ENCODE measurements around the gene REEP3. TPM values are rescaled to one million over a fixed set of nuclear protein-coding genes. Genes with fewer than 3 reads are reported as not detected.

REEP3 gene
- total RNA-seq, 3 donors from 2014 or later (not counting 1 experiment from before 2014, with no cell fraction given) = 4.6 to 10.2 (median 8.3) TPM

DNA sequence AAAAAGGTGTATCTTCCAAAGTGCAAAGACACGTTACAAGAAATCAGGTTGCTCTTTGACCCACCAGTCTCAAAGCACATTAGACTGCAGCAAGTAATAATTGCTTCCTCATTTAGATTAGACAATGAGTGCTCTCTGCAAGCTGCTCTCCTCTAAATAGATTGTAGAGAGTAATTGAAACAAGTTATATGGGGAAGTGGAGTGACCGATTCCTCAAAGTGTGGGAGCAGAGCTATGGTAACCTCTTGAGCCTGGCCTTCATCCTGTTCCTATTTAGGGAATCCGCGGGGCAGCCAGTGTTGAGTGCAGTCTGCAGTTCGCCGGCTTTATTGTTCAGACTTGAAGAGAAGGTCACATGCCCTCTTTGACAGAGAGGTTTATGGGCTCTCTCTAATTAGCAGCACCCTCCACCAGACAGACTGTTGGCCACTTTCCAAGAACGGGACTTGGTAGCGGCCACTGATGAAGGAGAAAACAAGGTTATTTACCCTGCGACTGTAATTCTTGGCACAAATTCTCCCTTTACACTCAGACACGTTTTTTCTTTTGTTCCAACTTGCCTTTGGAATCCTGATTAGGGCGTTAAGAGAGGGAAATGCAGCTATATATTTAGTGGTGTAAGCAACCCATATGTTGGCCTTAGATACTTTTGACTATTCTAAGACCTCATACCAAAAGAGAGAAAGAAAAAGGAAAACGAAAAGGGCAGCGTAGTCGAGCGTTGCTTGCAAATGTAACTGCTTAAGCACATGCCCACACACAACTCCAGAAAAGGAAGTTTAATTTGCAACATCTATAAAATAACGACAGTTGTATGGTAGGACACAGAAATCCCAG is 107.5 kb downstream of the REEP3 start:
- H3K27ac ChIP-seq (ENCODE audit: low read length) = peak overlapping the region; percentile 22
- H3K27ac Mint-ChIP-seq = peak overlapping the region; percentile 14 to 53
- peaks cover 21% of the 10 kb centered on the region for H3K4me1 ChIP-seq (ENCODE audit: control insufficient read depth, insufficient read depth, low read length)
- WGBS (ENCODE audit: insufficient coverage) = 15% methylated on average over 11 of the region's 16 CpGs
- DNase-seq (peak in 1 of 2 donors; percentile 44), ATAC-seq (peak; percentile 13 to 52 (median 23))
- intact Hi-C loops (cut with micrococcal nuclease) = loop anchor here (1.0 kb wide), 2 partner anchors 411 to 462 kb away; no protein-coding TSS in a partner anchor
- peak overlapping the region; percentile 77 for H3K4me3 ChIP-seq (ENCODE audit: low read length)
- no peaks in the 10 kb centered on the region for H3K36me3 Mint-ChIP-seq
- no peaks in the 10 kb centered on the region for H3K27me3 ChIP-seq (ENCODE audit: control insufficient read depth, insufficient read depth, low read length)
- H3K4me3 Mint-ChIP-seq = peak overlapping the region; percentile 99
- H3K9me3 Mint-ChIP-seq = no peaks in the 10 kb centered on the region
- TF ChIP-seq, protein P1, sequence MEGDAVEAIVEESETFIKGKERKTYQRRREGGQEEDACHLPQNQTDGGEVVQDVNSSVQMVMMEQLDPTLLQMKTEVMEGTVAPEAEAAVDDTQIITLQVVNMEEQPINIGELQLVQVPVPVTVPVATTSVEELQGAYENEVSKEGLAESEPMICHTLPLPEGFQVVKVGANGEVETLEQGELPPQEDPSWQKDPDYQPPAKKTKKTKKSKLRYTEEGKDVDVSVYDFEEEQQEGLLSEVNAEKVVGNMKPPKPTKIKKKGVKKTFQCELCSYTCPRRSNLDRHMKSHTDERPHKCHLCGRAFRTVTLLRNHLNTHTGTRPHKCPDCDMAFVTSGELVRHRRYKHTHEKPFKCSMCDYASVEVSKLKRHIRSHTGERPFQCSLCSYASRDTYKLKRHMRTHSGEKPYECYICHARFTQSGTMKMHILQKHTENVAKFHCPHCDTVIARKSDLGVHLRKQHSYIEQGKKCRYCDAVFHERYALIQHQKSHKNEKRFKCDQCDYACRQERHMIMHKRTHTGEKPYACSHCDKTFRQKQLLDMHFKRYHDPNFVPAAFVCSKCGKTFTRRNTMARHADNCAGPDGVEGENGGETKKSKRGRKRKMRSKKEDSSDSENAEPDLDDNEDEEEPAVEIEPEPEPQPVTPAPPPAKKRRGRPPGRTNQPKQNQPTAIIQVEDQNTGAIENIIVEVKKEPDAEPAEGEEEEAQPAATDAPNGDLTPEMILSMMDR (IDR thresholded peaks at IDR 0.05) = no peak
- H3K36me3 ChIP-seq (ENCODE audit: control insufficient read depth, insufficient read depth, low read length) = no peaks in the 10 kb centered on the region
- peaks cover 2 to 8% of the 10 kb centered on the region in 2 donors for H3K27me3 Mint-ChIP-seq (ENCODE audit: low read depth in 2 of 2)
- H3K4me1 Mint-ChIP-seq = peaks cover 22 to 27% of the 10 kb centered on the region in 2 donors
- no peaks in the 10 kb centered on the region for H3K9me3 ChIP-seq (ENCODE audit: control insufficient read depth, insufficient read depth, low read length)

DNA sequence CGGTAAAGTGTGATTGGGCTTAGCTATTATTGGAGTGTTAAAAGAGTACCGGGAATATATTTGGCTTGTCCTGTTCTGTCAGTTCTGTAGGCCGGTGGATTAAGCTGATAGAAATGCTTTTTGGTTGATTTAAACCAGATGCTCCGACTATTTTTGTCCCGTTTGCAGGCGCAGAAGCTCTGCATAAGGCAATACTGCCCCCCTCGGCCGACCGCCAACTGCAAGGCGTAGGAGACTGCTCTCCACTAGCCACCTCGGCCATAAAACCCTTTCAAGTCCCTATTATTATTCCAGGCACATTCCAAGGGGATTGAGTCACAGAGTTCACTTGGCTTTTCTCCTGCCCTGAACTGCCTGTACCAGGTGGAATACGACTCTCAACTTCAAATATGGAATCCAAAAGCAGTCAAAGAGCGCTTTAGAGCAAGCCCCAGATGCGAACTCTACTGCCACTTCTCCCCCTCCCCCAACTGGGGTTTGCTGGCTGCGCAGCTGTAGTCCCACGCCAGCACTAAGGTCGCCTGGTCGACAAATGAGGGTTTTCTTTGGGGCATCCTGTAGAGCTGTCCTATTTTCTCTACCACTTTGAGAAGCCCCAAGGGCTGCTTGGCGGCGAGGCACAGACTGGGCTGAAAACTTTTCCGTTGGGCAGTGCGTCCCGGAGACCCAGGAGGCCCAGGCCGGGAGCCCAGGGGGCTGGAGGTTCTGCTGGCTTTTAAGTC is 108.3 kb downstream of the REEP3 start:
- intact Hi-C loops (cut with micrococcal nuclease) = loop anchor here (1.0 kb wide), 2 partner anchors 412 to 463 kb away; no protein-coding TSS in a partner anchor
- no peaks in the 10 kb centered on the region for H3K36me3 Mint-ChIP-seq
- peak; percentile 76 to 85 (median 83) for ATAC-seq
- under 1% methylated on average over 24 of the region's 24 CpGs for WGBS (ENCODE audit: insufficient coverage)
- H3K27me3 ChIP-seq (ENCODE audit: control insufficient read depth, insufficient read depth, low read length) = no peaks in the 10 kb centered on the region
- H3K4me3 ChIP-seq (ENCODE audit: low read length) = peak overlapping the region; percentile 77
- H3K9me3 ChIP-seq (ENCODE audit: control insufficient read depth, insufficient read depth, low read length) = no peaks in the 10 kb centered on the region
- peaks cover 21% of the 10 kb centered on the region for H3K4me1 ChIP-seq (ENCODE audit: control insufficient read depth, insufficient read depth, low read length)
- H3K27me3 Mint-ChIP-seq (ENCODE audit: low read depth in 2 of 2) = peaks cover 5 to 8% of the 10 kb centered on the region in 2 donors
- H3K27ac ChIP-seq (ENCODE audit: low read length) = peak overlapping the region; percentile 42
- peaks cover 22 to 27% of the 10 kb centered on the region in 2 donors for H3K4me1 Mint-ChIP-seq
- peak overlapping the region; percentile 14 to 53 for H3K27ac Mint-ChIP-seq
- DNase-seq = peak; percentile 60 to 86
- no peaks in the 10 kb centered on the region for H3K36me3 ChIP-seq (ENCODE audit: control insufficient read depth, insufficient read depth, low read length)
- H3K9me3 Mint-ChIP-seq = no peaks in the 10 kb centered on the region
- peak overlapping the region; percentile 99 for H3K4me3 Mint-ChIP-seq
- TF ChIP-seq, protein P1 (IDR thresholded peaks at IDR 0.05) = peak; percentile 70

DNA sequence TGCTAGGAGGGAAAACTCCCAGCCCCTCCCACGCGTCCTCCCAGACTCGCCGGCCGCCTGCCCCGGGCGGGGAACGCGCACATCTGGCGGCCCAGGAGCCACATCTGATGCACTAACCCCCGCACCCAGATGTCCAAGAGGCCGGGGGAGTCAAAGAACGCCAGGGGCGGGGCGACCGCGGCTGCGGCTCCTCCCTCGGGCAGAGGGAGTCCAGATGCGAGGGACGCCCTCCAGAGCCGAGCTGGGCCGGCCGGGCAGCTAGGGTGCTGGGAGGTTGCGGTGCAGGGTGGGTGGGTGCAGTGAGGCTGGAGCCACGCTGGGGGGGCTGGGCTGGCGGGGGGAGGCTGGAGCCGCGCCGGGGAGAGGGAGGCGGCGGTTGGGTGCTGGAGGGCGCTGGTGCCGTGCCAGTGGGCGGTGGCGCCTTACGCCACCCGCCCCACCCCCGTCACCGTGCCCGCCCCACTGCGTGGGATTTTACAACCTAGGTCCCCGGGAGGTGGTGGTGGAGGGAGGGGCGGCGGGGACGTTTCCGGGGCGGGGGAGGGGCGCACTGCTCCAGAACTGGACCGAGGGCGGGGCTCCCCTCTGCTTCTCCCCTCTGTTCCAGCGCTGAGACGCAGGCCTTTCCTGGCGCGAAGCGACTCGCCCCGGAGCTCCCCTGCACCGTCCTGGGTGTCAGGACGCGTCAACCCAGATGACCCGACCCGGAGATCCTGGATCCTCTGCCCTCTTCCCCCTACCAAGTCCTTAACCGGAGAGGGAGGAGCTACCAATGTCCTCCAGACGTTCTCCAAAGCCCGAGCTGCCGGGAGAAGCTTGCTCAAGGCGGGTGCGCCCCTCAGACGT is 109.1 kb downstream of the REEP3 start:
- Histone ChIP-seq H3K4me3 (ENCODE audit: low read length) (peak overlapping the region; percentile 77), H3K4me1 (ENCODE audit: control insufficient read depth, insufficient read depth, low read length) (peaks cover 21% of the 10 kb centered on the region), H3K27ac (ENCODE audit: low read length) (peak overlapping the region; percentile 42), H3K36me3 (ENCODE audit: control insufficient read depth, insufficient read depth, low read length) (no peaks in the 10 kb centered on the region), H3K9me3 (ENCODE audit: control insufficient read depth, insufficient read depth, low read length) (no peaks in the 10 kb centered on the region), H3K27me3 (ENCODE audit: control insufficient read depth, insufficient read depth, low read length) (no peaks in the 10 kb centered on the region)
- Mint-ChIP-seq H3K4me1 (peaks cover 22 to 27% of the 10 kb centered on the region in 2 donors), H3K36me3 (no peaks in the 10 kb centered on the region), H3K27me3 (ENCODE audit: low read depth in 2 of 2) (peaks cover 10 to 14% of the 10 kb centered on the region in 2 donors), H3K9me3 (no peaks in the 10 kb centered on the region), H3K4me3 (peak overlapping the region; percentile 99), H3K27ac (peak overlapping the region in 1 of 2 donors; percentile 53)
- intact Hi-C loops (cut with micrococcal nuclease) = no loop called here
- ATAC-seq (peak; percentile 53 to 66 (median 55)), DNase-seq (peak; percentile 35 to 86)
- TF ChIP-seq, protein P1 (IDR thresholded peaks at IDR 0.05) = no peak
- WGBS (ENCODE audit: insufficient coverage) = 0% methylated on average over 60 of the region's 70 CpGs
